SKM-1 (cell line): ENCODE results near the gene ACAP3.
"Not testable (repeated sequence)": the region's sequence is repeated elsewhere in the genome, so short reads cannot be mapped to it uniquely, and the experiment has no call there.

ENCODE experiments used
- DNase-seq: peaks from one replicate; lab custom pipeline; 2025; ENCODE audit not compliant: unreplicated experiment; lab: John Stamatoyannopoulos, UW

The ACAP3 gene

DNA sequence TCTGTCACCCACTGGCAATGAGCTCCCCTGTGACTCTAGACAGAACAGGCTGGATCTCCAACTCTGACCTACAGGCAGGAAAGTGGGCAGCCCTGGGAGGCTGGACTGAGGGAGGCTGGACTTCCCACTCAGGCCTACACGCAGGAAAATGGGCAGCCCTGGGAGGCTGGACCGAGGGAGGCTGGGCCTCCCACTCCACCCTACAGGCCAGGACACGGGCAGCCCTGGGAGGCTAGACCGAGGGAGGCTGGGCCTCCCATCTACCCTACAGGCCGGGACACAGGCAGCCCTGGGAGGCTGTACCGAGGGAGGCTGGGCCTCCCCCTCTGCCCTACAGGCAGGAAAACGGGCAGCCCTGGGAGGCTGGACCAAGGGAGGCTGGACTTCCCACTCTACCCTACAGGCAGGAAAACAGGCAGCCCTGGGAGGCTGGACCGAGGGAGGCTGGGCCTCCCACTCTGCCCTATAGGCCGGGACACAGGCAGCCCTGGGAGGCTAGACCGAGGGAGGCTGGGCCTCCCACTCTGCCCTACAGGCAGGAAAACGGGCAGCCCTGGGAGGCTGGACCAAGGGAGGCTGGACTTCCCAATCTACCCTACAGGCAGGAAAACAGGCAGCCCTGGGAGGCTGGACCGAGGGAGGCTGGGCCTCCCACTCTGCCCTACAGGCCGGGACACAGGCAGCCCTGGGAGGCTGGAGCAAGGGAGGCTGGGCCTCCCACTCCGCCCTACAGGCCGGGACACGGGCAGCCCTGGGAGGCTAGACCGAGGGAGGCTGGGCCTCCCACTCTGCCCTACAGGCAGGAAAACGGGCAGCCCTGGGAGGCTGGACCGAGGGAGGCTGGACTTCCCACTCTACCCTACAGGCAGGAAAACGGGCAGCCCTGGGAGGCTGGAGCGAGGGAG, 59.5 kb downstream of the ACAP3 start:
- DNase-seq: not testable (repeated sequence)

DNA sequence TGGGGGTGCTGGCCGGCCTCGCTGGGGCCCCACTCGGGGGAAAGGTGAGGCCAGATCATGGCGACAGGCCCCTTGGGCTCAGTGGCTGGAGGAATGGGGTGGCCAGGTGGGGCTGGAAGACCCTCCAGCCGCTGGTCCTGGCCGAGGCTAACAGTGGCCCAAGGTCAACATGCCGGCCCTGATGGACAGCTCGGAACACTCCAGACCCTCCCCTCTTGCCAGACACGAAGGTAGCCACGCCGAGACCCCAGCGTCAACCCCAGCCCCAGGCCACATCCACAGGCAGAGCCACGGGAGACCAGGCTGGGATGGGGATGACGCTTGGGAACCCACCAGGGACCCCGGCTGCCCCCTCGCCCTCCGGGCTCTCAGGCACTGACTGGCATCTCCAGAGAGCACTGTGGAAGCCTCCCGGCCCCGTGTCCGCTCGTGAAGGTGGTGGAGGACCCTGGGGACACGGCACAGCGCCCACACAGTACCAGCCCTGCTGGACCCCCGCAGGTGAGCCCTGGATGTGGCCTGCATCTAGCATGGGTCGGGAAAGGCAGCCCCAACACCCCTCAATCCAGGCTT, 60.3 kb downstream of the ACAP3 start:
- DNase-seq: no peak

DNA sequence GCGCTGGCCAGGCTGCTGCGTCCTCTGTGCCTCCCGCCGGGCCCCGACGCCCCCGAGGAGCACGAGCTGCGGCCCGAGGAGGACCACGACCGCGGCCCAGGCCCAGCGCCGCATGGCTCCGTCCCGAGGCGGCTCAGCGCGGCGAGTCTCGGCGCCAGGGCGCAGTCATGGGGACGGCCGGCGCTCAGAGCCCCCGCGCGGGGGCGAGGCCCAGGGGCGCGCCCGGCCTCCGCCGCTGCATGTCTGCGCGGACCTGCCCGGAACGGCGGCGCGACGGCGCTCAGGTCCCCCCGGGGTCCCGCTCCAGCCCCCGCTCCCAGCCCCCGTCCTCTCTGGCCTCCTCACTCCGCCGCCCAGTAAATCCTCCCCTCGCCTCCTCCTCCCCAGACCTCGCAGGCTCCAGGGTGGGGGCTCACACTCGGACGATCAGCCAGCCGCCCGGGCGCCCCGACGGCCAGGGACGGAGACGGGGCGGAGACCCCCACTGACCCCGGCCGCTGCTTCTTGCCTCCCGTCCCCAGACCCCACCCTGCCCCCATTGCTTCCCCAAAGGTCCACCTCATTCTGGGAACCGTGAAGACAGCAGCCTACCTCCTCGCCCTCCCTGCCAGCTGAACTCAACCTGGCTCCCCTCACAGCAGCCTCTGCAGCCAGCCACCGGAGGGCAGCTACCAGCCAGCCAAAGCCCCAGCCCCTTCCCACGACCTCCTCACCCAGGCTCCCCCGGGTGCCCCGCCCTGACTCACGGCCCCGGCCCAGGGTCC, 61.0 kb downstream of the ACAP3 start, which contains the start of gene C1QTNF12:
Gene C1QTNF12 (minus strand): TSS at position 146 of the 764 bp plus-strand sequence. CDS start 32 bp downstream, at position 114.
- DNase-seq: no peak

DNA sequence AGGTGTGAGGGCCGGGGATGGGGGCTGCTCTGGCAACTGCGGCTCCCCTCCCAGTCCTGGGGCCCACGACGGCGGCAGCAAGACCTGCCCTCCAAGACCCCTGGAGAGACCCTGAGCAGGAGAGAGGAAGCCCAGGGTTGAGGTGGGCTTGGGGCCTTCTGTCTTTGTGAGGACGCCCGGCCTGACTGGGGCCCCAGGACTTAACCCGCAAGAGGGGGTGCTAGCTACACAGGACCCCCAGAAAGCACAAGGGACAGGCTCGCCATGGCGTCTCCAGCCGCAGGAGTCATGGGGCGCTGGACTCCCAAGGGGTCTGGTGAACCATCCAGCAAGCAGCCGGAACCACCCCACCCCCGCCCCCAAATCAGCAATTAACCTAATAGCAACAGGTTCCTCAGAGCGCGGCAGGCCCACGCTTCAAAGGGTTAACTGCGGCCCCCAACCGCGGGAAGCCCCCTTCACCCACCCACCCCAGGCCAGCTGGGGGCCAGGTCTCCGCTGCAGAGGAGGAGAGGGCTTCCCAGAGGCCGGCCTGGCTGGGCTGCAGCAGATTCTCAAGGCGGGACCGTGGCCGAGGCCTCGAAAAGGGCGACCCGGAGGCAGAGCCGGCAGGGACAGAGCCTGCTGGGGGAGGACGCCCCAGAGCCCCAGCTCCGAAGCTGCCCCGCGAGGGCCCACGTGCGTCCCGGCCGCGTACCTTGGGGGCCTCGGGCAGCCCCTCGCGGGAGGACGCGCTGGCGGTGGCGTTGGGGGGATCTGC, 61.7 kb downstream of the ACAP3 start:
- no peak for DNase-seq

DNA sequence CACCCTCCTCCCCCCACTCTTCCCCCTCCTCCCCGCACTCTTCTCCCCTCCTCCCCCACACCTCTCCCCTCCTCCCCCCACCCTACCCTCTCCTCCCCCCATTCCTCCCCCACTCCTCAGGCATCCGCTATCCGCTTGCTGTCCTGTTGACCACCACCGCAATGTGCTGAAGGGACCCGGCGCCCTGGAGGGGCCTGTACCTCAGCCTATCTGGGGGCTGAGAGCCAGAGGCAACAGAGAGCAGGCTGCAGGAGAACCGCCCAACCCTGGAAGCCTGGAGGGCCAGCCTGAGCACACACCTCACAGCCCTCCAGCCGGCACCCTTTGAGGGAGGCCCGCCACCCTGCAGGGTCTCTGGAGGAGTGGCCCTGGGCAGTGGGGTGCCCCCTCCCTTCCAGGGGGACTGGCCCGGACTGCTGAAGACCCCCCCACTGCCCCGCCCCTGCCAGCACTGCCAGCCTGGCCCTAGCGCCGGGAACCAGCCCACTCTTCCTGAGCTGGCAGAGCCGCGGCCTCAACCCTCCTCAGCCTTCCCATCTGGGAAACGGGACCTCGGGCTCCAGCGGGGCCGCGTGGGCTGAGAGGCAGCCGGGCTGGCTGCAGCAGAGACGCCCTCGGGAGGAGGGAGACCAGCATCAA, 62.4 kb downstream of the ACAP3 start:
- no peak for DNase-seq

DNA sequence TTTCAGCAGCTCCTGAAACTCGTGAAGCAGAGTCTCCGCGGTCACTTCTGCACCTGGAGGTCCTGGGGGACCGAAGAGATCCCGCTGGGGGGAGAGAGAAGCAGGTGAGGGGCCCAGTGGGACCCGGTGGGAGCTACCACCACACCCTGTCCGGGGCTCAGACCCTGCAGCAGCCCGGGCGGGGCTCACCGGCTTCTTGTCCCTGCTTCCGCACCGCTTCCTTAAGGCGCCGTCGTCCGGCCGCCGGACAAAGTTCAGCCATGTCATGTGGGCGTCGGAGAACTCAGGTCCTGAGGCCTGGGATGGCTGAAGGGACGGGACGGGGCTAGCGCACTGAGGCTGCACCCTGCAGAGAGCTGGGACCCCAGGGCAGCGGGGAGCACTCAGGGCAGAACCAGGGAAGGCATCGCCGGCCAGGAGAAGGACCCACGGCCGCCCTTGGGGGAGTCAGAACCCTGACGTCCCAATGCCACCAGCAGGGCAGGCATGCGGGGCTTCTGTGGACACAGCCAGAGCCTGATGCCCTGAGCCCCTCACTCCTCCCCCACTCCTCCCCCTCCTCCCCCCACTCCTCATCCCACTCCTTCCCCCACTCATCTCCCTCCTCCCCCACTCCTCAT, 63.4 kb downstream of the ACAP3 start:
- DNase-seq: no peak

DNA sequence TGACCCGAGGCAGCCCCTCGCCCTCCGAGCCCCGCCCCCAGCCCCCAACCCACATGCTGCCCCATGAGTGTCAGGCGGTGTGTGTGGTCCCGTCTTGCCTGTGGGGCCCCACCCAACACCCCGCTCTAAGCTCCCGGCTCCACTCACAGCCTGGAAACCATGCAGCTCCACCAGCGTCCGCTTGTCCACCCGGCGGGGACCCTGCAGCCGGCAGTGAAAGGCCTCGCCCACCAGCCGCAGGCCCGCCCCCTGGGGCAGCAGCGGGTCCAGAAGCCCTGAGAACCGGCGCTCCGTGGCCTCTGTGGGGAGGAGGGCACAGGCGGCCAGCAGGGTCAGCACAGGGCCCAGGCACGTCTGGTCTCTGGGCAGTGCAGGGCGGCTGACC, 63.9 kb downstream of the ACAP3 start:
- DNase-seq: no peak

DNA sequence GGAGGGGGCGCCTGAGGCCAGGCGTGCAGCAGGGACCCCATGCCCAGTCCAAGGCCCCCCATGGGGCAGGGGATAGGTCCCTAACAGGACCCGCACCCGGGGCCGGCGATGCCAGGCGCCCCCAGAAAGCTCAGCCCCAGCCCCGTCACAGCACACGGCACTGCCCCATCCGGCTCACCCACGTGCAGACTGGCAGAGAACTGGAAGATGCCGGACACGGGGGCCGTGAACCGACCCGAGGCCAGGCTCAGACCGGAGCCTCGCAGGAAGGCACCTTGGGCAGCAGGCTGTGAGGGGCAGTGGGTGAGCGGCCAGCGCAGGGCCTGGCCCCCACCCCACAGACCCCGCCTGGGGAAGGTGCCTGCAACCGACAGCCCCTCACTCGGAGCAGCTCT, 64.5 kb downstream of the ACAP3 start:
- no peak for DNase-seq

DNA sequence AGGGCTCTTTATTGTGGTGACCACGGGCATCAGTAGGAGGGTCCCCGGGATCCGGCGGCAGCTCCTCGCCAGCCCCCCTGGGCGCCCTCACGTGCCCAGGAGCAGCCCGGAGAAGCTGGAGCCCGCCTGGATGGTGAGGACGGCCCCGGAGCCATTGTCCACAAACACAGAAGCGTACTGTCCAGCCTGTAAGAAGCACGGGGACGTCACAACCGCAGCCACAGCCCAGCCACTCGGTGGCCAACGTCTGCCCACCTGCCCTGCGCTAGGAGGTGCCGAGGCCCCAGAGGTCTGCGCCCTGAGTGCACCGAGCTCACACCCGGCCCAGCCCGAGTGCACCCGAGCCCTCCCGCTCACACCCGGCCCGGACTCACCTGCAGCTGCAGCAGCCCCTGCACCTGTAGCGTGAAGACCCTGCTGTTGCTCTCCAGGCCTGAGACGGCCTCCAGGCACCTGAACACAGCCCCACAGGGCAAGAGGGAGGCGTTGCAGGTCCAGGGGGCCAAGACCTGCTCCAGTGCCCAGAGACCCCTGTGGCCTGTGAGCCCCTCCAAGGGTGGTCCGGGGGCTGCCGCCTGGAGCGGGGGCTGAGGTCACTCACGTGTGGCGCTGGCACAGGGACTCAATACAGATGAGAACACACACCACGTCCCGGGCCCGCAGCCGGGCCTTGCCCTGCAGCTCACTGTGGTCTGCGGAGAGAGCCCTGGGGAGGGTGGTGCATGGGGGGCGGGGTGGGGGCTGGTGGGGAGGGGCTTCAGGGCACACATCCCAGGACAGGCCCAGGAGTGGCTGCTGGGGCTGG, 65.1 kb downstream of the ACAP3 start:
- no peak for DNase-seq
